VCaP (cell line): ENCODE data around the gene CSAD.

Source experiments
- H3K27ac ChIP-seq: fragments of 450-650 bp; 2 replicates; pipeline ENCODE4 v1.5.1; 2017
- TF ChIP-seq, protein P1 (sequence below): fragments of 450-650 bp; conservative IDR thresholded peaks from 2 replicates; pipeline ENCODE4 v1.5.1; 2017; ENCODE audit warnings: mild to moderate bottlenecking, moderate library complexity

Gene CSAD

DNA sequence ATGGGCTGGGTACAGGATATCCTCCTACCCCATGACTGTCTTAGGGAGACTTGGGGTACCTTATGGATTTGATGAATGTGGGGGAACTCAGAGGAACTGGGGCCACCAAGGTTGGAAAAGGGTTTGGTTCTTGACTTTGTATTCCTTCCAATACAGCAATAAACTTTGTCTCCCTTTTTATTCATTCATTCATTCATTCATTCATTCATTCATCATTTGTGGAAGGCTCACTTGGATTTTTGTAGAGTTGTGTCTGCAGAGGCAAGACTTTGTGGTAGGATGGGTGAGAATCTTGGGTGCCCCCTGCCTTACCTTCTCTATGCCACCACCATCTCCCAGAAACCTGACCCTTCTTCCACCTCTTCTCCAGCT is 56.4 kb downstream of the CSAD start:
- TF ChIP-seq, protein P1, sequence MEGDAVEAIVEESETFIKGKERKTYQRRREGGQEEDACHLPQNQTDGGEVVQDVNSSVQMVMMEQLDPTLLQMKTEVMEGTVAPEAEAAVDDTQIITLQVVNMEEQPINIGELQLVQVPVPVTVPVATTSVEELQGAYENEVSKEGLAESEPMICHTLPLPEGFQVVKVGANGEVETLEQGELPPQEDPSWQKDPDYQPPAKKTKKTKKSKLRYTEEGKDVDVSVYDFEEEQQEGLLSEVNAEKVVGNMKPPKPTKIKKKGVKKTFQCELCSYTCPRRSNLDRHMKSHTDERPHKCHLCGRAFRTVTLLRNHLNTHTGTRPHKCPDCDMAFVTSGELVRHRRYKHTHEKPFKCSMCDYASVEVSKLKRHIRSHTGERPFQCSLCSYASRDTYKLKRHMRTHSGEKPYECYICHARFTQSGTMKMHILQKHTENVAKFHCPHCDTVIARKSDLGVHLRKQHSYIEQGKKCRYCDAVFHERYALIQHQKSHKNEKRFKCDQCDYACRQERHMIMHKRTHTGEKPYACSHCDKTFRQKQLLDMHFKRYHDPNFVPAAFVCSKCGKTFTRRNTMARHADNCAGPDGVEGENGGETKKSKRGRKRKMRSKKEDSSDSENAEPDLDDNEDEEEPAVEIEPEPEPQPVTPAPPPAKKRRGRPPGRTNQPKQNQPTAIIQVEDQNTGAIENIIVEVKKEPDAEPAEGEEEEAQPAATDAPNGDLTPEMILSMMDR, result no peak
- no peak overlapping the region for H3K27ac ChIP-seq

DNA sequence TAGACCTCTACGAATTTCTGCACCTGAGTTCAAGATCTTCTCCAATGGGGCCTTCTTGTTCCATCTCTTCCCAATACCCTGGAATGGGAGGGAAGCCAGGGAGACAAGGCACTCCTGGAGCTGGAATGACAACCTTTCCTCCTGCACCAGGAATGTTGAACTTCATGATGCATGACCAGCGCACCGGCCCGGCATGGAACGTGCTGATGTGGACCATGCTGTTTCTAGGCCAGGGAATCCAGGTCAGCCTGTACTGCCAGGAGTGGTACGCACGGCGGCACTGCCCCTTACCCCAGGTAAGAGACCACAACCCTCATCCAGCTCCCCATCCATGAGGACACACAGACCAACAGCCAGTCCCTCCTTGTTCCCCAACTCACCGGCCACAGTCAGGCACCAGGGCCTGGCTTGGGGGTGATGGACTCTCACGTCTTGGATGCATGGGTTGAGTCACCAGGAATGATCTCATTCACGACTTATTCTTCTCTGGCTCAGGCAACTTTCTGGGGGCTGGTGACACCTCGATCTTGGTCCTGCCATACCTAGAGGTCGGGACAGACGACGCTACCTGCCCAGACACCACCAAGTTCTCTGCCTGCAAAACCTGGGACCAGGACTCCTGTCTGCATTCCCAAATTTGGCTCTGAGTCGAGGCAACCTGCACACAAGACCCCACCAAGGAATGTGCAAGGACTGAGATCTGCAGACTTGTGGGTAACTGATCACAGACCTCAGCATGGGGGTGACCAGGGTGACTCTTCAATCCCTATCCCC is 57.0 kb downstream of the CSAD start:
- TF ChIP-seq, protein P1, result no peak
- H3K27ac ChIP-seq, result no peak overlapping the region

DNA sequence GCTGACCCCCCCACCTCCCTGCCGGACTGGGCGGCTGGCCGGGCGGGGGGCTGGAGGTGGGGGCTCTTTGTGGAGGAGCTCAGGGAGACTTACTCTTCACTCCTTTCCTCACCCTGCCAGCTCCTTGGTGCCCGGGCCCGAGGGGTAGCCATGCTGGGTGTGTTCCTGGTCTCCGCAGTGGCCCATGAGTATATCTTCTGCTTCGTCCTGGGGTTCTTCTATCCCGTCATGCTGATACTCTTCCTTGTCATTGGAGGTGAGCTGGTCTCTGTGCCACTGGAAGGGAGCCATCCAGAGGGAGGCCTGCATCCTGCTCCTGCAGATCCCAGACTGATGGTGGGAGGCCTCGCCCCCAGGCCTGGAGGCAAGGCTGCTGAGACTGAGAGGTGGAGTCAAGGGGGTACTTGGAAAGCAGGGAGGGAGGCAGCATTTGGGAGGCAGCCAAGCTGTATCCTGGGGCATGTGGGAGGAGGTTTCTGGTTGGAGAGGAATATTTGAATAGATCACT is 57.7 kb downstream of the CSAD start:
- TF ChIP-seq, protein P1, result no peak
- H3K27ac ChIP-seq, result no peak overlapping the region

DNA sequence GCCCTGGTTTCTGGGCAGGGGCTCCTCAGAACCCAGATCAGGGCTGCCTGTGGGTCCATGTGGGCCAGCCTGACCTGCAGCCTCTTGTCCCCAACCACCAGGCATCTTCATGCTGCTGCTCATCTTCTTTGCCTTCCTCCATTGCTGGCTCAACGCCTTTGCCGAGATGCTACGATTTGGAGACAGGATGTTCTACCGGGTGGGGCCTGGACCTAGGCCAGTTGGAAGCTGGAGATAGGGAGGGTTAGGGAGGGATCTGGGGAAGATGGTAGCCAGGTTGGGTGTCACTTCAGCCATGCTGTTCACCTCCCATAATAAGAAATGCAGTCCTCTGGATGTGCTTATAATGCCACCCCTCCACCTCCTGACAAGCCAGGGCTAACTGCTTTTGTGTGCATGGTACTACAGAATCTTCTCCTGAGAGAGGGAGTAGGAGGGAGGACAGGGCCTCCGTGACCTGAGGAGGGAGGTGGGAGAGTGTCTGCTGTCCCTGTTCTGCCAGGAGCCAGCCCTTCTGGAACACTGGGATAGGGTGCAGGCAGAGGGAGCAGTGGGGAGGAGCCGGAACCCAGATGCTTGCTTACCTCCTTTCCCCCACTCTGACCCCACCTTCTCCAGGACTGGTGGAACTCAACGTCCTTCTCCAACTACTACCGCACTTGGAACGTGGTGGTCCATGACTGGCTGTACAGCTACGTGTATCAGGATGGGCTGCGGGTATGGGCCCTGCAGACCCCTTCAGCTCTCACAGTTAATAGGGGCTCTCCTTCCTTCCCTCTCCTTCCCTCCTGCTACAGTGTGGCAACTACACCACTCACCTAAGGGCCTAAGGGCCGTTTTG is 59.8 kb downstream of the CSAD start:
- TF ChIP-seq, protein P1, result no peak
- no peak overlapping the region for H3K27ac ChIP-seq

DNA sequence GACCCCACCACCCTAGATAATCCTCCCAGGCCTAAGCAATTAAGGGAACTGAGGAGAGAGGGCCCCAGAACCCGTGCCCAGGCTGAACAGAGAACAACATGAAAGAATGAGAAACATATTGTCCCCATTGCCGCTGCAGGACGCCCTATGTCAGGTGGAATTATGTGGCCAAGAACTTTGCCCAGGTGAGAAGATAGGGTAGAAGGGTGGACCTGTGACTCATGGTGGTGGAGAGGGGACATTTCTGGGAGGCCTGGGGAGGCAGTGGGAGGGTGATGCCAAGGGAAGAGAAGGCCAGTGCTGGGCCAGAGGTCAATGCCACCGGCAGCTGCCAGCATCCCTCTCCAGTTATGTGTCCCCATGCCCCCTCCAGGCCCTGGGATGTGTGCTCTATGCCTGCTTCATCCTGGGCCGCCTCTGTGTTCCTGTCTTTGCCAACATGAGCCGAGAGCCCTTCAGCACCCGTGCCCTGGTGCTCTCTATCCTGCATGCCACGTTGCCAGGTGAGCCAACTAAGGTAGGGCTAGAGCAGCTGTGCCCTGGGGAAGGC is 61.9 kb downstream of the CSAD start:
- H3K27ac ChIP-seq, result no peak overlapping the region
- TF ChIP-seq, protein P1, result no peak

DNA sequence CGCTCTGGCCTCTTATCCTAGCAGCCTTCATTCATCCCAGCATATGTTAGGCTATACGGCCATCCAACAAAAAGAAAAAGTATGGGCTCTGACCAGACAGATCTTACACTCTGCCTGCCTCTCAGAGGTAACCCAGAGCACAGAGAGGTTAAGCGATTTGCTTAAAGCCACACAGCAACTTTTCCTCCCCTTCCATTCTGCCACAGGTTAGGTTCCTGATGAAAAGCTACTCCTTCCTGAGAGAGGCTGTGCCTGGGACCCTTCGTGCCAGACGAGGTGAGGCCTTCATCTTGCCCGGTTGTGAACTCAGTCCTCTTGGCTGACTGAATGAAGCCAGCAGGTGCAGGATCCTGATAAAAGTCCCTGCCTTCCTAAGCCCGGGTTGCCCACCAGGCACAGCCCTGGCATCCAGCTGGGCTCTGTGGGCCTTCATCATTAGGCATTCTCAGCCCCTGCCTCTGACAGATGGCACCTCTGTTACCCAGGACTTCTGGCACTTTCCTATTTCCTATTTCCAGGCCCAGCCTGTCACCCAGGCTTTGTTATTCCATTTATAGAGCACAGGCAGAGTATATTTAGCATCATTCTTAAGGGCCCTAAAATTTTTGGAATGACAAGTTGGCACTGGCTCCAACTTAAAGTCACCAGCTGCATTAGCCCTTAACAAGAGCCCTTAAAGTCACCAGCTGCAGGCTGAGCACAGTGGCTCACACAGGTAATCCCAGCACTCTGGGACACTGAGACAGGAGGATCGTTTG is 64.7 kb downstream of the CSAD start:
- TF ChIP-seq, protein P1, result no peak
- H3K27ac ChIP-seq, result no peak overlapping the region
